ENCODE results near the gene DNAAF6.

DNAAF6 gene

DNA sequence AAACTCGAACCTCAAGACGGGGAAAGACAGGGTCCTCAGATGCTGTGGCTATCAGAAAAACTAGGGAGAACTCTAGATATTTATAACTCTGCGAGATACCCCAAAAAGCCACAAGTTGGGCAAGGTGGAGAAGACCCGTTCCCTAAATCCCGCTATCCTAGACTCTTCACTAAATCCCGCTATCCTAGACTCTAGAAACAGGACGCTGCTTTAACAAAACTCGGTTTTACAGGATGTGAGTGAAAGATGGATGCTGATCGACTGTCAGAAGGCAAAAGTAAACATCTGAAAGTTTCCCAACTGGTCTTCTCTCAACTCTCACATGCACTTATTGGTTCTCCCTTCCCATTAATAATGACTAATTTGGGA, 270 bp downstream of the DNAAF6 start:
- Histone ChIP-seq H2AFZ (ENCODE audit: low read length) (no peak overlapping the region), H3K4me3 (ENCODE audit: low read length) (peak overlapping the region; percentile 80; the same call in 1 of the 2 replicates), H4K20me1 (ENCODE audit: insufficient read depth, low read length) (no peaks in the 10 kb centered on the region), H3K27me3 (replicated peaks; ENCODE audit: insufficient read depth, low read length) (no peaks in the 10 kb centered on the region), H3K4me1 (ENCODE audit: low read length) (no peaks in the 10 kb centered on the region), H3F3A (ENCODE audit: insufficient read depth, low read length) (no peaks in the 10 kb centered on the region), H3K4me2 (ENCODE audit: low read depth, low read length) (peak overlapping the region; percentile 87; the same call in 1 of the 2 replicates), H3K79me2 (ENCODE audit: low read length) (no peaks in the 10 kb centered on the region), H3K9me2 (replicated peaks; ENCODE audit: insufficient read depth, low read length) (no peaks in the 10 kb centered on the region), H3K9me3 (replicated peaks; ENCODE audit: insufficient read depth, low read length) (no peaks in the 10 kb centered on the region), H3K9ac (ENCODE audit: low read length) (no peak overlapping the region), H3K27ac (ENCODE audit: low read length) (no peak overlapping the region), H3K36me3 (replicated peaks; ENCODE audit: insufficient read depth, low read length) (no peaks in the 10 kb centered on the region)
- TF ChIP-seq, protein P1, sequence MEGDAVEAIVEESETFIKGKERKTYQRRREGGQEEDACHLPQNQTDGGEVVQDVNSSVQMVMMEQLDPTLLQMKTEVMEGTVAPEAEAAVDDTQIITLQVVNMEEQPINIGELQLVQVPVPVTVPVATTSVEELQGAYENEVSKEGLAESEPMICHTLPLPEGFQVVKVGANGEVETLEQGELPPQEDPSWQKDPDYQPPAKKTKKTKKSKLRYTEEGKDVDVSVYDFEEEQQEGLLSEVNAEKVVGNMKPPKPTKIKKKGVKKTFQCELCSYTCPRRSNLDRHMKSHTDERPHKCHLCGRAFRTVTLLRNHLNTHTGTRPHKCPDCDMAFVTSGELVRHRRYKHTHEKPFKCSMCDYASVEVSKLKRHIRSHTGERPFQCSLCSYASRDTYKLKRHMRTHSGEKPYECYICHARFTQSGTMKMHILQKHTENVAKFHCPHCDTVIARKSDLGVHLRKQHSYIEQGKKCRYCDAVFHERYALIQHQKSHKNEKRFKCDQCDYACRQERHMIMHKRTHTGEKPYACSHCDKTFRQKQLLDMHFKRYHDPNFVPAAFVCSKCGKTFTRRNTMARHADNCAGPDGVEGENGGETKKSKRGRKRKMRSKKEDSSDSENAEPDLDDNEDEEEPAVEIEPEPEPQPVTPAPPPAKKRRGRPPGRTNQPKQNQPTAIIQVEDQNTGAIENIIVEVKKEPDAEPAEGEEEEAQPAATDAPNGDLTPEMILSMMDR (IDR thresholded peaks at IDR 0.05; ENCODE audit: low read length), result no peak
- TF ChIP-seq EZH2phosphoT487 (IDR thresholded peaks at IDR 0.05; ENCODE audit: low read length) (no peak), EZH2 (optimal IDR thresholded peaks at IDR 0.05; ENCODE audit: low read depth, low read length) (no peak)
- DNase-seq, result no peak

DNA sequence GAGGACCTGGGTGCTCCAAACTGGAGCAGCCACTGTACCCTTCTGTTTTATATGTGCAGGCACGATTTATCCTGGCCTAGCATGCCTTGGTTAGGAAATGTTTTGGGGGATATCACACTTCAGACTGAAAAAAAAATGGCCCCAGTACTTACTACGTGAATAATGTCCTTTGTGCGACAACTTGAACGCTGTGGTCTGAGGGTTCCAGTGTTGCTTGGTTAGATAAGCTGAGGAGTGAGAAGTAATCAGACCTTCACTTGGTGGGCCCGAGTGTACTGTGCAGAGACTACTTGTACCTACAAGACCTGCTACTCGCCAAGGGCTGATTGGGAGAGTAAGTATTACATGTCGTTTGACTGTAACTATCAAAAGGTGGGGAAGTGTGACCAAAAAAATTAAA, 678 bp downstream of the DNAAF6 start:
- Histone ChIP-seq H3K9ac (ENCODE audit: low read length) (no peak overlapping the region), H3K9me3 (replicated peaks; ENCODE audit: insufficient read depth, low read length) (no peaks in the 10 kb centered on the region), H3K4me3 (ENCODE audit: low read length) (no peak overlapping the region), H3K27ac (ENCODE audit: low read length) (no peak overlapping the region), H2AFZ (ENCODE audit: low read length) (no peak overlapping the region), H3K4me1 (ENCODE audit: low read length) (no peaks in the 10 kb centered on the region), H3K27me3 (replicated peaks; ENCODE audit: insufficient read depth, low read length) (no peaks in the 10 kb centered on the region), H3F3A (ENCODE audit: insufficient read depth, low read length) (no peaks in the 10 kb centered on the region), H3K79me2 (ENCODE audit: low read length) (no peaks in the 10 kb centered on the region), H3K36me3 (replicated peaks; ENCODE audit: insufficient read depth, low read length) (no peaks in the 10 kb centered on the region), H4K20me1 (ENCODE audit: insufficient read depth, low read length) (no peaks in the 10 kb centered on the region), H3K4me2 (ENCODE audit: low read depth, low read length) (no peak overlapping the region), H3K9me2 (replicated peaks; ENCODE audit: insufficient read depth, low read length) (no peaks in the 10 kb centered on the region)
- TF ChIP-seq EZH2phosphoT487 (IDR thresholded peaks at IDR 0.05; ENCODE audit: low read length) (no peak), EZH2 (optimal IDR thresholded peaks at IDR 0.05; ENCODE audit: low read depth, low read length) (no peak)
- TF ChIP-seq, protein P1 (IDR thresholded peaks at IDR 0.05; ENCODE audit: low read length), result no peak
- DNase-seq, result no peak

DNA sequence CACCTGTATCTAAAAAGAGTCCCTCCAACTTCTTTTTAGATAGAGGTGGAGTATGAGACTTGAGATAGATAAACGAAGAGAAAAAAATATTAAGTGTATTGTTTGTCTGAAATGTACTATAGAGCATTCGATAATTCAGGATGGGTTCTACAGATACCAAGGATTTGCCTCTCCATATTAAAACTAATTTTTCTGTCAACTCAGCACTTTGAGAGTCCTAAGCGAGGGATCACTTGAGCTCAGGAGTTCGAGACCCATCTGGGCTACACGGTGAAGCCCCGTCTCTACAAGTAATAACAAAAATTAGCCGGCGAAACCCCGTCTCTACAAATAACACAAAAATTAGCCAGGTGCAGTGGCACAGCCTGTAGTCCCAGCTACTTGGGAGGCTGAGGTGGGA, 1.5 kb downstream of the DNAAF6 start:
- Histone ChIP-seq H3K9me3 (replicated peaks; ENCODE audit: insufficient read depth, low read length) (no peaks in the 10 kb centered on the region), H2AFZ (ENCODE audit: low read length) (no peak overlapping the region), H3K4me2 (ENCODE audit: low read depth, low read length) (no peak overlapping the region), H3K27ac (ENCODE audit: low read length) (no peak overlapping the region), H3K9ac (ENCODE audit: low read length) (no peak overlapping the region), H3F3A (ENCODE audit: insufficient read depth, low read length) (no peaks in the 10 kb centered on the region), H3K36me3 (replicated peaks; ENCODE audit: insufficient read depth, low read length) (no peaks in the 10 kb centered on the region), H3K4me1 (ENCODE audit: low read length) (no peaks in the 10 kb centered on the region), H3K9me2 (replicated peaks; ENCODE audit: insufficient read depth, low read length) (no peaks in the 10 kb centered on the region), H3K27me3 (replicated peaks; ENCODE audit: insufficient read depth, low read length) (no peaks in the 10 kb centered on the region), H4K20me1 (ENCODE audit: insufficient read depth, low read length) (no peaks in the 10 kb centered on the region), H3K4me3 (ENCODE audit: low read length) (no peak overlapping the region), H3K79me2 (ENCODE audit: low read length) (no peaks in the 10 kb centered on the region)
- TF ChIP-seq EZH2phosphoT487 (IDR thresholded peaks at IDR 0.05; ENCODE audit: low read length) (no peak), EZH2 (optimal IDR thresholded peaks at IDR 0.05; ENCODE audit: low read depth, low read length) (no peak)
- TF ChIP-seq, protein P1 (IDR thresholded peaks at IDR 0.05; ENCODE audit: low read length), result no peak
- DNase-seq, result no peak
